Inflammatory macrophage (primary cell): ENCODE data around the gene ANO7.

Source experiments
- DNase-seq, 2 donors: peaks; one replicate each; pipeline ENCODE4 v3.0.0-alpha.2; 2020 to 2022

ANO7 gene

DNA sequence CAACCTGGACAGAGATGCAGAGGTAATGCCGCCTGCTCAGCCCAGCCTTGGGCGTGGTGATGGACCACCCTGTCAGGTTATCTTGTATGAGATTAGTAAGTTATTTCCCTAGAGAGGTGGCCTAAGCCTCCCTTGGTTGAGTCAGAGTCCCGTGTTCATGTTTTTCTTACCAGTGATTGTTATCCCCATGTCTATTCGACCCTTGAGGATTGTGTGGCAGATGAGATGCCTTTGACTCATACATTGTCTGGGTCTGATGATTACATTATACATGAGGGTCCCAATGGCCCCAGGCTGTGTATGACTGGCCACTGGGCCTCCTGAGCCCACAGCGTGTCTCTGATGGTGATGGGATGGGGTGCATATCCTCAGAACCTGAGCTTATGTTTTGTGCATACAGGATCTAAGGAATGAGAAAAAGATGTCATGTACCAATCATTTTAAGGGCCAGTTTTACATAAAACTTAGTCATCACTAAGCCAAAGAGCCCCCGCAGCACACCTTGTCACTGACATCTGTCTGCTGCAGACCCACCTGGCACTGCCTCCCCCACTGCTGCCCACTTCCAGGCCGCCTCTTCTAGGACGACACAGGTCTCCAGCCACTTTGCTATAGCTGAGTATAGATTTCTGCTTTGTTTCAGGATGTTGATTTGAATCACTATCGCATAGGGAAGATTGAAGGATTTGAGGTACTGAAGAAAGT is 30.5 kb upstream of the ANO7 start:
- no peak for DNase-seq

DNA sequence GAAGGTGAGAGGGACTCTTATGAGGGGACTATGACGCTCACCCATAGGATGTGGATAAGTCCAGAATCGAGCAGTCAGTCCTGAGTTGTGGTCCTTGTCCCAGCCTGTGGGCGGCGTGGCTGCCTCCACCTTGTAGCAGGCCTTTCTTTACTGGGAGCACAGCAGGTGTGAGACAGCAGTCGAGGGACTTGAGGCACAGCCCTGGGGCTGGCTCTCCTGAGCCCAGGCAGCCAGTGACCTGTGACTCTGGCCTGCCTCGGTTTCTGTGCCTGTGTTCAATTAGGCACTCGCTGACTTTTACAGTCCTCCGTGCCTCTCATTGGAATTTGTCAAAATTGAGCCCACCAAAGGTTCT is 30.0 kb upstream of the ANO7 start:
- no peak for DNase-seq

DNA sequence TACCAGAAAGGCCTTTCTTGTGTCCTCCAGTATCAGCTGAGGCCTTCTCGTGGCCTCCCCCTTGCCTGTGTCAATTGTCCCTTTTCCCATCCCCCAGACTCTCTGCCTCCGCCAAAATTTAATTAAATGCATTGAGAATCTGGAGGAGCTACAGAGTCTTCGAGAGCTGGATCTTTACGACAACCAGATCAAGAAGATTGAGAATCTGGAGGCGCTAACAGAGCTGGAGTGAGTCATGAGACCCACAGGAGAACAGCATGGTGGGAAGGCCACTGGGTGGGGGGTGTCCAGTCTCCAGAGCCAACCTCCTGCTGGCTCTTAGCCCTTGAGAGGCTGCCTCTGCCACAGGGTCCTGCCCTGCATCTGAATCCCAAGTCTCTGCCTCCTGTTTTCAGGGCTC is 29.4 kb upstream of the ANO7 start:
- no peak for DNase-seq

DNA sequence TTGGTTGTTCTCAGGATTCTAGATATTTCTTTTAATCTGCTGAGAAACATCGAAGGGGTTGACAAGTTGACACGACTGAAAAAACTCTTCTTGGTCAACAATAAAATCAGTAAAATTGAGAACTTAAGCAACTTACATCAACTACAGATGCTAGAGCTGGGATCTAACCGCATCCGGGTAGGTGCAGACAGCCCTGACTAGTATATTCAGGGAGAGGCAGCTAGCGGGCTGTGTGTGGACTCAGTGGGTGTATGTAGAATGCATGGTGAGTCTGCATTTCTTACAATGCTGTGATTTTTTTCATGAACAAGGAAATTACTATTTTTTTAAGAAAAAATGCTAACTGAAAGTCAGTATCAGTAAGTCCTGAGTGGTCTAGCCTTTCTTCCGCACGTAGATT is 28.2 kb upstream of the ANO7 start:
- DNase-seq: no peak

DNA sequence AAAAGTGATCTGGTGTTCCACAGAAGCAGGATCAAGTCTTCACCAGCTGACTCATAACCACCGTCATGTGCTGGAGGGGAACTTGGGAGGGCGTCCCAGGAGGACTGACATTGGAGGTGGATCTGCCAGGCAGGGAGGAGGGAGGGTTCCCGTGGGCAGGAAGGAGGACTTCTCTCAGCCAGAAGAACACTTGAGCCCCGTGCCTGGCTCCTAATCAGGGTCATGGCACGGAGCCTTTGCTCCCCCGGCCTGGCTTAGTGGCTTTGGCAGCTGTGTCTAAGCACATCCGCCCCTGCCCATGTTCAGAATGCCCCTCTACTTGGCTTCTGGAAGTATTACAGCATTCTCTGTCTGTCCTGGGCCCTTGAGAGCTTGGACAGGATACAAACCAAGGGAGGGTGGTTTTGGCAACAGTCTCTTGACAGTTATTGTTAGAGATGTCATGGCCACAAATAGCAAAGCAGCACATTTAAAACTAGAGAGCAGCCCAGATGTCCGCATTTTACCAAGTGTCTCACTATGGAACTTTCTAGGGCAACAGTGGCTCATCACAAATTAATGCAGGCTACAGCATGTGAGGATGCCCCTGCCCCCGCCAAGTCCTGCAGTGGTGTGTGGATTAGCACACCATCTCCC is 26.7 kb upstream of the ANO7 start:
- peak; percentile 52 to 78 for DNase-seq

DNA sequence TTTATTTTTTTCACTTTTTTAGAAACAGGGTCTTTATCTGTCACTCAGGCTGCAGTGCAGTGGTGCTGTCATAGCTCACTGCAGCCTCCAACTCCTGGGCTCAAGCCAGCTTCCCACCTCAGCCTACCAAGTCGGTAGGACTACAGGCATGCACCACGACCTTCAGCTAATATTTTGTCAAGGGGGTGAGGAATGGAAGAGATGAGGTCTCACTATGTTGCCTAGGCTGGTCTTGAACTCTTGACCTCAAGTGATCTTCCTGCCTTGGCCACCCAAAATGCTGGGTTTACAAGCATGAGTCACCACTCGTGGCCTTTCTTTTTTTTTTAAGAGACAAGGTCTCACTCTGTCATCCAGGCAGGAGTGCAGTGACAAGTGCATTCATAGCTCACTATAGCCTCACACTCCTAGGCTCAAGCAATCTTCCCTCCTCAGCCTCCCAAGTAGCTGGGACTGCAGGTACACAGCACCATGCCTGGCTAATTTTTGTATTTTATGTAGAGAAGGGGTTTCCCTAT is 24.8 kb upstream of the ANO7 start:
- no peak for DNase-seq

DNA sequence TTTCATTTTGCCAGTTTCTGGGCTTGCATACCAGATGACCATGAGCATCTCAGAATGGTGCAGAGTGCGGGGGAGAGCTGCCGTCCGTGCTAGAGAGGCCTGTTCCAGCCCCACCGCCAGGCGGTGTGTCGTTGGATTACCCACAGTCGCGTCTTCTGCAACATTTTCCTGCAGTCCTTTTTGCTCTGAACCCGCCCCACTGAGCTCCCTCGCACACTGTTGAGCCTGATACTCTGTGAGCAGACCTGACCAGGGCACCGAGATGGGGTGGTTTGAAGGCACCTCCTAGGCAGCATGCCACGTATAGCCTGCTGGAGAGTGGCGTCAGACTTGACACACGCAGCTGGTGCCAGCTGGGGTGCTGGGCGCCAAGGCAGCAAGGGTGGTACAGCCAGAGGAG is 20.1 kb upstream of the ANO7 start:
- DNase-seq: no peak

DNA sequence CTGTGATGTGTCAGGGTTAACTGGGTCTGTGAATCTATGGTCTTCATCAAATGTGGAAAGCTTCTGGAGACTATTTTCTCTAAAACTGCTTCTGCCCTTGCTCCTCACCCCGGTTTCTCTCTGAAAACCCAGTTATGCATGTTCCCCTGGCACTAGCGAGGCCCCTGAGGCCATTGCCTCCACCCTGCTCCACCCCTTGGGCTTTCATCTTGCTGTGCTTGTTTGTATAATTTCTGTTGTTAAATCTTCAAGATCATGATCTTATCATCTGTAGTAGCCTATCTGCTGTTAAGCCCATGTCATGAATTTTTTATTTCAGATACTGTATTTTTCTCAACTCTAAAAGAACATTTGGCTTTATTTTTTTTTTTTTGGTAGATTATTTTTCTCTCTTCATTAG is 14.9 kb upstream of the ANO7 start:
- no peak for DNase-seq

DNA sequence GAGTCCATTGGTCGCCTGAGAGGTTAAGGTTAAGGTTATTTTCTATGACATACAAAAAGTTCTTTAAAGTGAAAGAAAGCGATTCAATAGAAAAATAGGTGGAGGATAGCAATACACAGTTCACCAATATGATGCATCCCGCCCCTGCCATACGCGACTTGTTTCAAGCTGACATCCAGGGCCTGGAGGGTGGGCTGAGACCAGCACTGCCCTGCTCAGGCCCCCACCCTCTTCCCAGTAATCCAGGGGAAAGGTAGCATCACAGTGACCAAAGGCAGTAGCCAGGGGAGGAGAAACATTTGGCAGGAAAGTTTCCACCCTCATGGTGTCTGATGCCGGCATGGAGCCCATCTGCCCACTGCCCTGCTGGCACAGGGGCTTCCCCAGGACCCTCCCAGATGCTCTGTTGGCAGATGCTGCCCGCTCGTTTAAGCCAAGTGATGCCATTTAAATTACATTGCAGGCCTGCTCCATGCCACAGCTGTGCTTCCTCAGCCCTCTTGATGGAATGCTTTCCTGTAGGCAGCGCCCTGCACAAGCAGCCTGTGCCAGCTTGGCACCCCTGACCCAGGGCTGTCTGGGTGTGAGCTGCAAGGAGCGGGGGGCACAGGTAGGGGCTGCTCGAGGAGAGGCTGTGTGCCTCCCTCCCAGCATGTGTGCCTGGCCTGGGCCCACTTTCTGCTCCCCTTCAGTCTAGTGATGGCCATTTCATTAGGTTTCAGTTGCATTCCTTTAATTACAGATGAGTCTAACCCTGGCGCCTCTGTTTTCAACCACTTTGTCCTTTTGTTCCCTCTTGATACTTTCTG is 10.7 kb upstream of the ANO7 start:
- no peak for DNase-seq

DNA sequence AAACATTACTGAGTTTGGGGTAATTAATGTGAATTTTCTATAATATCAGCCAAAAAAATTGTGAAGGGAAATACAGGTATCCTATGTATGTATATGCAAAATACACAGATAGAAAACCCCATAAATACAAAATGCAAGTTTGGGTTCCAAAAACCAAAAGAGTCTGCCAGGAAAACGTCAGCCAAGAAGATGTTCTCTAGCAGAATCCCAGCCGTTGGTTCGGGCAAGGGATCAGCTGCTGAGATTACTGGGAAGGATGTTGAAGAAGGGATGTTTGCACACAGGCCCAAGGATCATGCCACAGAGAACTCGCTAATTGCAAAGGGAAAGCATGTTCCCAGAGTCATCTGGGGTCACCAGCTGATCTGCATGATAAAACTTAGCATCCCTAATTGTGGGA is 9.5 kb upstream of the ANO7 start:
- DNase-seq: no peak

DNA sequence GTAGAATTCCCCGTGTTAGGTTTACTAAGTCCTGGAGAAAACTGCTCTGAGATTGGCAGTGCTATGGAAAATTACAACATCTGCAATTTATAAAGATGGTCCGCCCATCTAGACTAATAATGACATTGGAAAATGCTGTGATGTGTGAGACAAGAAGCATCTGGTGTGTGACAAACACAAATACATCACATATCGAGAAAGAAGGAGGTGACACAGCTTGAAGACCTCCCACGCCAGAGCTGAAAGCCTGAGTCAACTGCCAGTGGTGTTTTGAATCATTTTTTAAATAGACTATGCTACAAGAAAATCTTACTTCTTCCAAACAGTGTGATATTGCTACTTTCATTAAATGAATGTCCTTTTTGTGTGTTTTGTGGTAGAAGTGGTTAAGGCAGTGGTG is 8.6 kb upstream of the ANO7 start:
- no peak for DNase-seq

DNA sequence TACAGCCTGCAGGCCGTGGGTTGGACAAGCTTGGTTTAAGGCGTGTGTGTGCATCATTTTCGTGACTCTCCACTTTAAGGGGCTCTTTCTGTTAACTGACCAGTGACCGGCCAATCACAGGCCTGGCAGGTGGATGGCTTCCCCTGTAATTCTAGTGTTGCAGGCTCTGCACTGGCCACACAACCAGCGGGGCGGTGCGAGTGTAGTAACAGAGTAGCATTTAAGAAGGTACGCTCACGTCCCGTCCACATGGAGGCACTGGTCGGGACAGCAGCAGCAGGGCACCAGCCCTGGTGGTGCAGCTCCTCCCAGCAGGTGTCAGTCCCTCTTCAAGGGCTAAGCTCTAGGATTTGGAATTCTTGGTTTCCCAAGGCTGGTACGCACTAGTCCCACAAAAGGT is 8.0 kb upstream of the ANO7 start:
- no peak for DNase-seq

DNA sequence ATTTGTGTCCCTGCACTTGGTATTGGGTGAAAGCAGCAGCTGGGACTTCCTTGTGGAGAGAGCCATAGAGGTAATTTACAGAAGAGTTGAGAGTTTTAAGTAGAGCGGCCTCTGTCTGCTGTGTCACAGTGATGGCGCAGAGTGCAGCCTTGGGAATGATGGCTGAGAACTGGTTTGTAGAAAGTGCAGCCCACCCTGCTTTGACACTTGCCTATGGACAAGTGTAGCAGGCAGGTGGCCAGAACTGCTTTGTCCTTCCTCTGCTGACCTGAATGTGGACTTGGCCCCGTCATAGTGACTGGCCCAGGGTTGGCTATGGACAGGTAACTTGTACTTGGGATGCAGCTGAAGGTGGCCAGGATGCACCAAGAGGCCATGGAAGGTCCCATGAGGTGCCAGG is 6.4 kb upstream of the ANO7 start:
- DNase-seq: no peak

DNA sequence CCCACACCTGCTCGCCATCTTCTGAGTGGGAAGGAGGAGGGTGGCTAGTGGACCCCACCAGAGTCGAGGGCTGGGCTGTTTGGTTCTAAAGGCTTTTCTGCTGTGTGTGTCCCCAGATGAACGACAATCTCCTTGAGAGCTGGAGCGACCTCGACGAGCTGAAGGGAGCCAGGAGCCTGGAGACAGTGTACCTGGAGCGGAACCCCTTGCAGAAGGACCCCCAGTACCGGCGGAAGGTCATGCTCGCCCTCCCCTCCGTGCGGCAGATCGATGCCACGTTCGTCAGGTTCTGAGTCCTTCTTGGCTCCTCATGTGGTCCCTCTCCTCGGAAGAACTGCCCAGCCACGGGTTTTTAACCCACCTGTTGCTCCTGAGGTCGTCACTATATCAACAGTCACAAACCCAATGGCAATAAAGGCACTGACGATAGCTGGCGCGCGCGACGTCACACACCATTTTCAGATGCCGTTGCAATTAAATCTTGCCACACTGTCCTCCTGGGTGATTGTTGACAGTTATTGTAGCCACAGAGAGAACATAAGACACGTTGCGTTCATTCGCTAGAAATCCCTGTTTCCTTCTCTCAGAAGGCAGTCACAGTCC is 5.8 kb upstream of the ANO7 start:
- no peak for DNase-seq

DNA sequence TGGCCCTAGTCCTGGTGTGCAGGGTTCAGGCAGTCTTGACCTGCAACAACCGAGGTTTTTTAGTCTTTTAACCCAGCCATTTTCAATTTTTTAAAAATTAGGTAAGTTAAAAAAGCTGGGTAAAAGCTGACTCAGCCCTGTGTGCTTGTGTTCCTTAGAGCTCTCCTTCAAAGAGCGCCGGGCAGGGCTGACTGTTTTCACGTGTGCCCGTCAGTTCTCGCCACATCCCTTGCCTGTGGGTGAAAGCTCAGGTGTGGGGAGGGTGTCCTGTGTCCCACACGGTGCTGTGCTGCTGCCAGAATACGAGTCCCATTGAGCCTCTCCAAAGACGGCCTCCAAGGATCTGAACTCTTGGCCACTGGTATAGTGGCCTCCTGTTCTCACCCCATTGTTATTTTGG is 5.3 kb upstream of the ANO7 start:
- no peak for DNase-seq

DNA sequence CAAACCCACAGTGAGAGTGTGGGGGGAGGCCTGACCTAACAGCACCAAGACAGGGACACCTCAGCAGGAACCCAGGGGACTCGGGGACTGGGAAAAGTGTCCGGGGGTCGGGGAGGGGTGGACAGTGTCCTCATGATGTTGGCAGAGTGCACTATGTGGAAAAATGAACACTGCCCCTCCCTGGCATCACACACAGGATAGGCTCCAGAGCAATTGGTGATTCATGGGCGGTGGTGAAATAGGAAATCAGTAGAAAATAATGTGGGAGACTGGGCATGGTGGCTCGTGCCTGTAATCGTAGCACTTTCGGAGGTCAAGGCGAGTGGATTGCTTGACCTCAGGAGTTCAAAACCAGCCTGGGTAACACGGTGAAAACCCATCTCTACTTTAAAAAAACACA is 3.6 kb upstream of the ANO7 start:
- DNase-seq: no peak

DNA sequence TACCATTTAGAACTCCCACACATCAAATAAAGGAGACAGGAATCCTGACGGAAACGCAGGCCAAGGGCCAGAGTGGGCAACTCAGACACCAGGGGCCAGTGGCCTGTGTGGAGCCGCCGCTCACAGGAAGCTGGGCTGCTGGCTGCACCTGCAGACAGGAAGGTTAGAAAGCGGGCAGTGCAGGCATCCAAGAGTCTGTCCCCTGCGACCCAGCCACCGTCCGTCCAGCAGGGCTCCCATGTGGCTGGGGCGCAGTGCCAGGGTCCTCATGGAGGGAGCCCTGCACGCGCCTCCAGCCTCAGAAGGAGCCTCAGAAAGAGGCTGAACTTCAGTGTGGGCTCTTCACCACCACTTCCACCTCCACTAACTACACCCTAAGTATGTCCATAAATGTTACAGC is 2.5 kb upstream of the ANO7 start:
- no peak for DNase-seq

DNA sequence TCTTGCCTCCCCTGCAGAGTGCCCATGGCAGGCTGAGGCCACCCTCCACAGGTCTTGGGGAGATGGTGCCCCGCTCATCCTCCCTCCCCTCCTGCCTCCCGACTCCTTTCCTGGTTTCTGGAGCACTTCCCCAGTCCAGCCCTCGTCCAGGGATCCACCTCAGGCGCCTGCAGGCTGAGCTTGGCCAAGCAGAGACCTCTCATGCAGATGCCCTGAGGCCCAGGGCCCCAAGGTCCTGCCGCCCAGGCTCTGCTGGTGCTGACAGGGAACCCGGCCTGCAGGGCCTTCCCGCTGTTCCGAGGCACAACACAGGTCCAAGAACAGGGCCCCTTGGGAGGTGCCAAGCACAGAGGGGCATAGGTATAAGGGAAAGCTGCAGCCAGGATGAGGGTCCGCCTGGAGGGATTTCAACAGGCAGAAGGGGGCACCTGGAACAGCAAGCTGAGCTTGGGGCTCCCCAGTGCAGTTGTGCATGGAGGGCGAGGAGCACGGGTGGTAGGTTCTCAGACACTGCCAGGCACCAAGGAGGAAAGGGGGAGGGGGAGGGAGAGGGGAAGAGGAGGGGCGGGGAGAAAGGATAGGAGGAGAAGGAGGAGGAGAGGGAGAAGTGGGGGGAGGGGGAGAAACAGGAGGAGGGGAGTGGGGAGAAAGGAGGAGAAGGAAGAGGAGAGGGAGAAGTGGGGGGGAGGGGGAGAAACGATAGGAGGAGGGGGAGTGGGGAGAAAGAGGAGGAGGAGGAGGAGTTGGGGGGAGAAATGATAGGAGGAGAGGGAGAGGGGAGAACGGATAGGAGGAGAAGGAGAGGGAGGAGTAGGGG is 1.2 kb upstream of the ANO7 start:
- DNase-seq: no peak

DNA sequence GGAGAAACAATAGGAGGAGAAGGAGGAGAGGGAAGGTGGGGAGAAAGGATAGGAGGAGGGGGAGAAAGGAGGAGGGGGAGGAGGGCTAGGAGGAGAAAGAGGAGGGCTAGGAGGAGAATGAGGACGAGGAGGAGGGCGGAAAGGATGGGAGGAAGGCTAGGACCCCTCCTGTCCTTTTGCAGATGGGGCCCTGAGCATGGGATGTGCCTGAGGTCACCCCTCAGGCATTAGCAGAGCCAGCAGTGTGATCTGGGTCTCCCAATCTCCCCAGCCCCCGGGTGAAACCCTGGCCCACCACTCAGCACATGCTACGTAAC is 601 bp upstream of the ANO7 start:
- no peak for DNase-seq

DNA sequence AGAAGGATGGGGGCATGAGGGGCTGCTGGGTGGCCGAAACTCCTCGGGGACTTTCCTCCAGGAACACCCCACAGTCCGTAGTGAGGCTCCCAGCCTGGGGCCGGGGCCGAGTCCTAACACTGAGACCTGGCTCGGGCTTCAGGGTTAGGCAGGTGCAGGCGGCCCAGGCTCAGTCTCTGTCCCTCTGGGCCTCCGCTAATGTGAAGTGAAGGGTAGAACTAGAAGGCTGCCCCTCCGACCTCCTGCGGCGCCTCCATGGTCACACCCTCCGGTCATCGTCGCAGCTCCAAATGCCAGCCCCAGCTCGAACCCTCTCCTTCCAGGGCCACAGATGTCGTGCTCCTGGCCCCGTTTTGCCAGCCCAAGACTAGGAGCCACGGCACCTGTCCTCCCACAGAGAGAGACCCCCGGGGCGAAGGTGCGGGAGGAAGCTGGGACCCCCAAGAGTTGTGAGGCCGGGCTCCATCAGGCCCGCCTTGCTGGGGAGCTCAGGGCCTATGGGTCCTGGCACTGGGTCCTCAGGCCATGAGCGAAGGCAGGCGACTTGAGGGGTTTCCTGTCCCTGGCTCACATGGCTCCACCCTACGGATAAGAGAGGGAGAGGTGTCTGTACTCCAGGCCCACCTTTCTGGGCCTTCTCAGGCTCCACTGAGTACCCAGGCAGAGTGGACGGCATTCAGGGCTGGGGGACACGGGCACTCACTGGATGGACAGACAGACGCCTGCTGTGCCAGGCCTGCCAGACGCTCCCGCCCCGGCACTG is 797 bp downstream of the ANO7 start:
- DNase-seq: no peak

DNA sequence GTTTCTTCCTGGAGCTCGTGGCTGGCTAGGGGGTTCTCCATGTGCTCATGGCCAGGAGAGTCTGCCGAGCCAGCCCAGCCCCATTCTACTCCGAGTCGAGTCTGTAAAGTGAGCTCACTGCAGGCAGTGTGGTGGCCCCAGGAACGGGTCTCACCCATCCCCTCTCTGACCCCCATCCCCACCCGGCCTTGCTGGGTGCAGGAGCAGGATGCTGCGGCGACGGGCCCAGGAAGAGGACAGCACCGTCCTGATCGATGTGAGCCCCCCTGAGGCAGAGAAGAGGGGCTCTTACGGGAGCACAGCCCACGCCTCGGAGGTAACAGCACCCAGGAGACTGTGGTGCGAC is 1.4 kb downstream of the ANO7 start:
- no peak for DNase-seq
